Fibroblast of lung (primary cell): ENCODE data around the gene RPL6.

Experiments
- CTCF ChIP-seq, 2 donors: IDR thresholded peaks in 1 of 2; conservative IDR thresholded peaks in 1 of 2; 1 replicate in 1 of 2; 2 replicates in 1 of 2; pipeline ENCODE4 v1.5.1; 2011 to 2012; ENCODE audit warnings: low read length in 2 of 2, control low read depth in 1 of 2, inconsistent platforms in 1 of 2, low read depth in 1 of 2, mild to moderate bottlenecking in 1 of 2
- EZH2 ChIP-seq: IDR thresholded peaks from 2 replicates; pipeline ENCODE4 v1.5.1; 2012; ENCODE audit warnings: low read length, control low read depth, mild to moderate bottlenecking; ENCODE audit errors: missing control alignments

DNA sequence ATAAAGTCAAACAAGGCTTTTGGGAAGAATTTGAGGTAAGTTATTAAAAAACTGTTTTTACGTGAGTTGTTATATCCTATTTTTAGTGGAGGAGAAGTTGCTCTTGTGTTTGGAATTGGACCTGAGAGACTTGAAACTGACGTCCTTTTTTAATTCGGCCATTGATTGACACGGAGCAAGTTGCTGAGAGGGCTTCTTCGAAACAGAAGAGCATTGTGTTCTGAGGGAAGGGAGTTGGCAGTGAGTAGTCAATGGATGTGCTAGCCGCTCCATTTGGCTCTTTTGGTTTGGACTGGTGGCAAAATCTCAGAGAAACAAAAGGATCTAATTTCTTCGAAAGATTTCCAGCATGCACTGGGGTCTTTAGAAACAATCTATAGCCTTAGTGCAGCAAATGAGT lies 46.6 kb upstream of the RPL6 start:
- TF ChIP-seq CTCF (conservative IDR thresholded peaks at IDR 0.05 in 1 of 2, IDR thresholded peaks at IDR 0.05 in 1 of 2; ENCODE audit: low read depth in 1 of 2, low read length in 2 of 2): no peak
- no peak for TF ChIP-seq EZH2
